Vagina (tissue), 2 donors: ENCODE results near the gene MYH9.

Experiments used
- CTCF ChIP-seq, 3 experiments: fragments of 450-650 bp in 2 of 3; fragments of 200-600 bp in 1 of 3; sonication (generic) in 1 of 3; IDR thresholded peaks; one replicate each; pipeline ENCODE4 v1.5.1; 2017 to 2019; ENCODE audit warnings: antibody characterized with exemption in 3 of 3, mild to moderate bottlenecking in 2 of 3, moderate library complexity in 2 of 3
- POLR2A ChIP-seq, 2 donors: fragments of 450-650 bp; IDR thresholded peaks; one replicate each; pipeline ENCODE4 v1.6.1; 2017; ENCODE audit warnings: antibody characterized with exemption in 2 of 2, mild to moderate bottlenecking in 2 of 2, moderate library complexity in 2 of 2

GRCh38 chr22:36336246-36337182, 51.3 kb downstream of the MYH9 start:
- TF ChIP-seq CTCF (IDR thresholded peaks at IDR 0.05) (no peak), POLR2A (IDR thresholded peaks at IDR 0.05) (no peak)
